ENCODE measurements around the gene CDH4.
"Not testable (repeated sequence)": the region's sequence is repeated elsewhere in the genome, so short reads cannot be mapped to it uniquely, and the experiment has no call there.

CDH4 gene

DNA sequence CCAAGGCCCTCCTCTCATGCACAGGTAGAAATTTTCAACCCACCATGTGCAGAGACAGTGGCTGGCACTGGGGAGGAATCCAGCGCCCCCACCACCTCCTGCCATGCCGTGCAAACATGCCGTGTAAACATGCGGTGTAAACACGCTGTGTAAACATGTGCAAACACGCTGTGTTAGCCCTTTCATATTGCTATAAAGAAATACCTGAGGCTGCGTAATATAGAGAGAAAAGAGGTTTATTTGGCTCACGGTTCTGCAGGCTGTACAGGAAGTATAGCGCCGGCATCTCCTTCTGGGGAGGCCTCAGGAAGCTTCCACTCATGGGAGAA is 595.3 kb downstream of the CDH4 start:
- Histone ChIP-seq H3K4me1 (ENCODE audit: control insufficient read depth, insufficient read depth, low read length) (no peaks in the 10 kb centered on the region), H3K4me3 (ENCODE audit: low read length) (no peak overlapping the region), H3K9me3 (replicated peaks; ENCODE audit: low read length) (no peaks in the 10 kb centered on the region), H3K9ac (ENCODE audit: low read depth, low read length) (no peak overlapping the region), H3K27me3 (ENCODE audit: control insufficient read depth, insufficient read depth, low read length) (no peaks in the 10 kb centered on the region), H3K4me2 (ENCODE audit: low read length) (no peak overlapping the region), H3K36me3 (ENCODE audit: insufficient read depth, low read length) (peaks cover 10% of the 10 kb centered on the region)

DNA sequence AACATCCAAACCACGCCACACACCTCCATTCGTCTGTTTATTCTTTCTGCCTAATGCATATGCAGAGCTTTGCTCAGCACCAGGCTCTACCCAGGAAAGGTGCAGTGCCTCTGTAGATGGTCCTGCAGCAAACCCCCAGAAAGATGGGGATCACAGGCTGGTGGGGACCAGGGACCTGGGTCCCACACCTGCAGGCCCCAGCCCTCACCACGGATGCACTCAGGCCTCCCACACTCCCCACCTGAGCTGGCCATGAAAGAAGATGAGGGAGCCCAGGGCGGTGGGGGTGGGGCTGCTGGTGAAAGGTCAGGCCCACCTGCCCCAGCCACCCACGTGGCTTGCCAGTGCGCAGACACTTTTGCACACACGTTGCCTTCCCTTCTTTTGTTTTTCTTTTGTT is 595.9 kb downstream of the CDH4 start:
- Histone ChIP-seq H3K4me3 (ENCODE audit: low read length) (no peak overlapping the region), H3K9ac (ENCODE audit: low read depth, low read length) (no peak overlapping the region), H3K27me3 (ENCODE audit: control insufficient read depth, insufficient read depth, low read length) (no peaks in the 10 kb centered on the region), H3K4me1 (ENCODE audit: control insufficient read depth, insufficient read depth, low read length) (no peaks in the 10 kb centered on the region), H3K36me3 (ENCODE audit: insufficient read depth, low read length) (peaks cover 10% of the 10 kb centered on the region), H3K4me2 (ENCODE audit: low read length) (no peak overlapping the region), H3K9me3 (replicated peaks; ENCODE audit: low read length) (no peaks in the 10 kb centered on the region)

DNA sequence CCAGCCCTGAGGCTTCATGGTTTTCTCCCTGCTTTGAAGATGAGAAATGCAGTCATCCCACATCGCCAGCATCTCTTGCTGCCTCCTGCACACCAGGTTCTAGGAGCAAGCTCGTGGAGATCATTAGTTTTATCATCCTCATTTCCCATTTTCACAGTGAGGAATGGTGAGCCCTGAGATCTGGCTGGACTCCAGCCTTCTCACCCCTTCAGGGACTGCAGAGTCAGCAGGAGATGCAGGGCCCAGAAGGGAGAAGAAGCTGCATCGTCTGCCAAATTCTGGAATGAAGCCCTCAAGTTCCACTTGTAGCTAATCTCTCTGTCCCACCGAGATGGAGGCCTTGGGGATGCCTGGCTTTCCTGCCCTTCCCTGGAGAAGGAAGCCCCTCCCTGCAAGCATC is 596.8 kb downstream of the CDH4 start:
- Histone ChIP-seq H3K4me3 (ENCODE audit: low read length) (no peak overlapping the region), H3K27me3 (ENCODE audit: control insufficient read depth, insufficient read depth, low read length) (no peaks in the 10 kb centered on the region), H3K4me2 (ENCODE audit: low read length) (no peak overlapping the region), H3K36me3 (ENCODE audit: insufficient read depth, low read length) (peaks cover 10% of the 10 kb centered on the region), H3K4me1 (ENCODE audit: control insufficient read depth, insufficient read depth, low read length) (no peaks in the 10 kb centered on the region), H3K9me3 (replicated peaks; ENCODE audit: low read length) (no peaks in the 10 kb centered on the region), H3K9ac (ENCODE audit: low read depth, low read length) (no peak overlapping the region)

DNA sequence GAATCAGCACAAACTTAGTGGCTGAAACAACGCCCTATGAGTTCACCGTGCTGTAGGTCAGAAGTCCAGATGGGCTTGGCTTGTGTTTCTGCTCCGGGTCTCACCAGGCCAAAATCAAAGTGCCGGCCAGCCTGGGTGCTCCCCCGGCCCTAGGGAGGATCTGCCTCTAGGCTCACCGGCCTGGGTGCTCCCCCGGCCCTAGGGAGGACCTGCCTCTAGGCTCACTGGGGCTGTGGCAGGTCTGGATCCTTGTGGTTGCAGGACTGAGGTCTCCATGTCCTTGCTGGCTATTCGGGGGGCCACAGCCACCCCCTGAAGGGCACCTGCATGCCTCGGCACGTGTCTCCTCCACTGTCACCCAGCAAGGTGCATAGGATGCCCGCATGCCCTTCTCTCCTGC is 597.3 kb downstream of the CDH4 start:
- Histone ChIP-seq H3K4me3 (ENCODE audit: low read length) (no peak overlapping the region), H3K9me3 (replicated peaks; ENCODE audit: low read length) (no peaks in the 10 kb centered on the region), H3K27me3 (ENCODE audit: control insufficient read depth, insufficient read depth, low read length) (no peaks in the 10 kb centered on the region), H3K4me2 (ENCODE audit: low read length) (no peak overlapping the region), H3K4me1 (ENCODE audit: control insufficient read depth, insufficient read depth, low read length) (no peaks in the 10 kb centered on the region), H3K36me3 (ENCODE audit: insufficient read depth, low read length) (peaks cover 10% of the 10 kb centered on the region), H3K9ac (ENCODE audit: low read depth, low read length) (no peak overlapping the region)

DNA sequence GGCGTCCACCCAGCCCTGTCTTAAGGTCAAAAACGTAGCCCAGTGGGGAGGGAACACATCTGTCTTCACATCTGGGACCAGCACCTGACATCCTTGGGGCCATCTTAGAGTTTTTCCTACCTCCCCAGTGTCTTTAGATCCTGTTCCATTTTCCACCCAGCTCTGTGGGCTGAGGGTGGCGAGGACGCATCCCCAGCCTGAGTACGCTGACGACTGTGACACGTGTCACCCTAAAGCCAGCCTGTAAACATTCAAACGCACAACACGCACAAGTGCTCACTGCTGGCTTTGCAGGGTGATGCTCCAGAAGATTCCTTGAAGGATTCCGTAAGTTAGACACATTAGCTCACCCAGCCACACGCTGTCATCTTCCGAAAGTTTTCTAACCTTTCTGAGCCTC is 597.8 kb downstream of the CDH4 start:
- Histone ChIP-seq H3K4me2 (ENCODE audit: low read length) (no peak overlapping the region), H3K27me3 (ENCODE audit: control insufficient read depth, insufficient read depth, low read length) (no peaks in the 10 kb centered on the region), H3K9me3 (replicated peaks; ENCODE audit: low read length) (no peaks in the 10 kb centered on the region), H3K4me1 (ENCODE audit: control insufficient read depth, insufficient read depth, low read length) (no peaks in the 10 kb centered on the region), H3K4me3 (ENCODE audit: low read length) (no peak overlapping the region), H3K9ac (ENCODE audit: low read depth, low read length) (no peak overlapping the region), H3K36me3 (ENCODE audit: insufficient read depth, low read length) (peaks cover 10% of the 10 kb centered on the region)

DNA sequence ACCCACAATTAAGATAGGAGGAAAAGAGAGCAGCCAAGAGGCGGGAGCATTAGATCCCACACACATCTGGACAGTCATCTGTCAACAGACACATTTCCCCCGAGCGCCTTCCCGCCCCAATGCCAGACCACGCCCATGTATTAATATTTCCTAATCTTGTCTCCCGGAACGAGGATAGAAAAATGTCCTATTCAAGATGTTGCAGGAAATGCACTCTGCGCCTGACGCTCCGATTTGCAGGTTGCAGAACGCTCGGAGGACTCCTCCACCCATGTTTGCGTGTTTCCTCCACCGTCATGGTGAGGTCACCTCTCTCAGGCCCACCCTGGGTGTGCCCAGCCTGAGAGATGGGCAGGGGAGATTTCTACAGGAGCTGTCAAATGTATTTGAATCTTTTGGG is 598.4 kb downstream of the CDH4 start:
- H3K9ac ChIP-seq (ENCODE audit: low read depth, low read length), result no peak overlapping the region
- H3K4me2 ChIP-seq (ENCODE audit: low read length), result no peak overlapping the region
- peaks cover 10% of the 10 kb centered on the region for H3K36me3 ChIP-seq (ENCODE audit: insufficient read depth, low read length)
- H3K4me1 ChIP-seq (ENCODE audit: control insufficient read depth, insufficient read depth, low read length), result no peaks in the 10 kb centered on the region
- no peaks in the 10 kb centered on the region for H3K27me3 ChIP-seq (ENCODE audit: control insufficient read depth, insufficient read depth, low read length)
- no peak overlapping the region for H3K4me3 ChIP-seq (ENCODE audit: low read length)
- H3K9me3 ChIP-seq (replicated peaks; ENCODE audit: low read length), result no peaks in the 10 kb centered on the region

DNA sequence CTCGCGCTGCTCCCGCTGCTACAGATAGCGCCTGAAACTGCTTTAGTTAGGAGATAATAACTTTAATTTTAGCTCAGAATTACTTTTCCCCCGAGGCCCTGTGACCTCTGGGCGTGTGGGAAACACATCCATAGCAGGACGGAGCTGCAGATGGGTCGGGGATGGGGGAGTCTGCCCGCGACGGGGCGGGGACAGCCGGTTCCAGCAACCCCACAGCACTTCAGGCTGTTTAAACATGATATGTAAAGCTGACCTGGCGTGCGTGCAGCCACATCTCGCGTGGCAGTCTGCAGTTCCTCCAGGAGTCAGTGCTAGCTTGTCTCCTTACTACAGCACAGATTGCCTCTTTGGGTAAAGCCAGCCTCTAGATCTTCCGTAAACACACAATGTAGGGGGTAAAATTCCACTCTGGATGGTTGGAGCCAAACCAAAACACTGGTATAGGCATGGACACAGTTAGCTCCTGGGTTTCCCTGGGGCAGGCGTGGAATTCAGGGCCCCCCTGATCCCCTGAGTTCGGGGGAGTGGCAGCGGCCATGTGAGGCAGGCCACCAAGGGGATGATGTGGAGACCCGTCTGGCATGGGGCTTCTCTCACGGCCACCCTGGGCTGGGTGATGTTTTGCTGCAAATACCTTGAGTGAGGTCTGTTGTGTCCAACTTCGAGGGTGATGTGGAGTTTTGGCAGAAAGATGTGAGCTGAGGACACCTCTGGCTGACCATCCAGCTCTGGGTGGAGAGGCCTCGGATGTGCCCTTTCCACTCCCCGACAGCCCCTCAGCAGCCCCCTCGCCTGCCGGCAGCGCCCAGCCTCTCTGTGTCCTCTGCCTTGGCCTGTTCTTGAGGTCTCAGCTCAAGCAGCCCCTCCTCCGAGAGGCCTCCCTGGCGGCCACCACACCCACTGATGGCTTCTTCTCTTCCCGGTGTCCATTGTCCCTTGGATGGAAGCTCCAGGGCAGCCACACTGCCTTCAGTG is 599.2 kb downstream of the CDH4 start:
- no peaks in the 10 kb centered on the region for H3K27me3 ChIP-seq (ENCODE audit: control insufficient read depth, insufficient read depth, low read length)
- no peaks in the 10 kb centered on the region for H3K9me3 ChIP-seq (replicated peaks; ENCODE audit: low read length)
- H3K36me3 ChIP-seq (ENCODE audit: insufficient read depth, low read length), result peaks cover 9% of the 10 kb centered on the region
- no peaks in the 10 kb centered on the region for H3K4me1 ChIP-seq (ENCODE audit: control insufficient read depth, insufficient read depth, low read length)
- H3K9ac ChIP-seq (ENCODE audit: low read depth, low read length), result no peak overlapping the region
- H3K4me2 ChIP-seq (ENCODE audit: low read length), result no peak overlapping the region
- H3K4me3 ChIP-seq (ENCODE audit: low read length), result no peak overlapping the region

DNA sequence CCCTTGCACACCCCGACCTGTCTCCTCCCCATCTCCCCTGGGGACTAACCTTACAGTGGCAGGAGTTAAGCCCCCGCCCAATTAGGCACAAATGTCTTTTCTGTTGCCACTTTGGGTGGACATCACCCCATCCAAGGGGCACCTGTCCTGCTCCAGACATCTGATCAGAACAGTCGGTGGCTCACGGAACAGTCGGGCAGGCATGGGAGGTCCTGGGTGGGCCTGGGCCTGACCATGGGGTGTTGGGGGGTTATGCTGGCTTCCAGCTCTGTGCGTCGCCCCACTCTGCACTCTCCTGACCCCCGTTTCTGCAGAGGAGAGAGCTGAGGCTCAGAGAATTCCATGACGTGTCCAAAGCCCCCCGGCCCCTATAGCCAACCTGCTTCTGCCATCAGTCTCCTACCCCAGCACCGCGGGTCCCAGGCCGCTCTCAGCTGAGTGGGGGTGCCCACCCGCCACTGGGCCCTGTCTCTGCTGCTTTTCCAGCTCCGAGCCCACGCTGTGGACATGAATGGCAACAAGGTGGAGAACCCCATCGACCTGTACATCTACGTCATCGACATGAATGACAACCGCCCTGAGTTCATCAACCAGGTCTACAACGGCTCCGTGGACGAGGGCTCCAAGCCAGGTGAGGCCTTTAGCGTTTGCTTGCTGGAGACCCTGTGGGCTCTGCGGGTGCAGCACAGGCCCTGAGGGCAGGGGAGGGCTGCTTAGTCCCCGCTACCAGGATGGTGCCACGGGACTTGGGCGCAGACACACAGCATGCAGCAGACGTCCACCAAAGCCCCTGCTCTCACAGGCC is 600.4 kb downstream of the CDH4 start:
- H3K36me3 ChIP-seq (ENCODE audit: insufficient read depth, low read length), result peaks cover 2% of the 10 kb centered on the region
- H3K4me1 ChIP-seq (ENCODE audit: control insufficient read depth, insufficient read depth, low read length), result no peaks in the 10 kb centered on the region
- no peak overlapping the region for H3K9ac ChIP-seq (ENCODE audit: low read depth, low read length)
- H3K27me3 ChIP-seq (ENCODE audit: control insufficient read depth, insufficient read depth, low read length), result no peaks in the 10 kb centered on the region
- H3K4me2 ChIP-seq (ENCODE audit: low read length), result no peak overlapping the region
- H3K4me3 ChIP-seq (ENCODE audit: low read length), result no peak overlapping the region
- no peaks in the 10 kb centered on the region for H3K9me3 ChIP-seq (replicated peaks; ENCODE audit: low read length)

DNA sequence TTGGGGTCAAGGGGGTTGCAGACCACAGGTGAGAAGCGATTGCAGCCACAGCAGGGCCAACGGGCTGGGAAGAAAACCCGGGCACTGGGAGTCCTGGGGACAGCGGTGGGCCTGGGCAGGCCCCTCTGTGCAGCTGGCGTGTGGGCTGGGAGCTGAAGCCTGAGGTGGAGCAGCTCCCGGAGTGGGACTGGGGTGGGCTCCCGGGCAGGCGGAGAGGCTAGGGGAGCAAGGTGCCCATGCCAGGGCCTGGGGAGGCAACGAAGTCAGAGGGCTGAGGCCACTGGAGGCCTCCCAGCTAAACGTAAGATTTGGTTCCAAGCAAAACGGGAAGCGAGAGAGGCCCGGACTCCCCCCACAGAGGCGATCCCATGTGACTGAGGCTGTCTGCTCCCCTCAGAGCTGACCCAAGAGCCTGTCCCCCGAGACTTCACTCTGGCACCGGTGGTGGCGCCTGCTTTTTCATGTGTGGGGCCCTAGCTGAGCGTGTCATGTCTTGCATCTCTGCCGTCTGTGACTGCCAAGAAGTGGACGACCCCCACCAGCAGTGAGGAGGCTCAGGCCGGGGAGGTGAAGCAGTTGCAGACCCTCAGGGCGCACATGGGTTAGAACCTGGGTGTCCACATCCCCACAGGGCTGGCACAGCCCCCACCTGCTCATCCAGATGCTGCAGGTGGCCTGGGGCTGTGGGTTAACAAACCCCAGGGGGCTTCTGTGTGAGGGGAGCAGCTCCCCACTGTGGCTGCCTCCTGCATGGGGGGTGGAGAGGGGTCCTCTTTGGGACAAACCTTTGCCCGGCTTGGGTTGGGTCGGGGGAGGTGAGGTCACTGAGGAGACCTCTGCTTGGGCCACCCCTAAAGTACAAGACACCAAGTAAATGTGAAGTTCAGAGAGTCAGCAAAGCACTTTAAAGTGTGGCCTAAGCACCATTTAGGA is 601.3 kb downstream of the CDH4 start:
- H3K4me3 ChIP-seq (ENCODE audit: low read length), result no peak overlapping the region
- H3K36me3 ChIP-seq (ENCODE audit: insufficient read depth, low read length), result no peaks in the 10 kb centered on the region
- H3K4me1 ChIP-seq (ENCODE audit: control insufficient read depth, insufficient read depth, low read length), result no peaks in the 10 kb centered on the region
- no peak overlapping the region for H3K9ac ChIP-seq (ENCODE audit: low read depth, low read length)
- no peaks in the 10 kb centered on the region for H3K9me3 ChIP-seq (replicated peaks; ENCODE audit: low read length)
- H3K4me2 ChIP-seq (ENCODE audit: low read length), result no peak overlapping the region
- H3K27me3 ChIP-seq (ENCODE audit: control insufficient read depth, insufficient read depth, low read length), result no peaks in the 10 kb centered on the region

DNA sequence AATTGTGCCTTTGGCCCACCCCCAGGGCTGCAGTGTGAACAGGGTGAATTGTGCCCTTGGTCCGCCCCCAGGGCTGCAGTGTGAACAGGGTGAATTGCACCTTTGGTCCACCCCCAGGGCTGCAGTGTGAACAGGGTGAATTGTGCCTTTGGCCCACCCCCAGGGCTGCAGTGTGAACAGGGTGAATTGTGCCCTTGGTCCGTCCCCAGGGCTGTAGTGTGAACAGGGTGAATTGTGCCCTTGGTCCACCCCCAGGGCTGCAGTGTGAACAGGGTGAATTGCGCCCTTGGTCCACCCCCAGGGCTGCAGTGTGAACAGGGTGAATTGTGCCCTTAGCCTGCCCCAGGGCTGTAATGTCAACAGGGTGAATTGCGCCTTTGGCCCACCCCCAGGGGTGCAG is 602.5 kb downstream of the CDH4 start:
- not testable (repeated sequence) for H3K4me1 ChIP-seq (ENCODE audit: control insufficient read depth, insufficient read depth, low read length); H3K27me3 ChIP-seq (ENCODE audit: control insufficient read depth, insufficient read depth, low read length); H3K9ac ChIP-seq (ENCODE audit: low read depth, low read length); H3K9me3 ChIP-seq (replicated peaks; ENCODE audit: low read length); H3K4me2 ChIP-seq (ENCODE audit: low read length); H3K36me3 ChIP-seq (ENCODE audit: insufficient read depth, low read length); H3K4me3 ChIP-seq (ENCODE audit: low read length)

DNA sequence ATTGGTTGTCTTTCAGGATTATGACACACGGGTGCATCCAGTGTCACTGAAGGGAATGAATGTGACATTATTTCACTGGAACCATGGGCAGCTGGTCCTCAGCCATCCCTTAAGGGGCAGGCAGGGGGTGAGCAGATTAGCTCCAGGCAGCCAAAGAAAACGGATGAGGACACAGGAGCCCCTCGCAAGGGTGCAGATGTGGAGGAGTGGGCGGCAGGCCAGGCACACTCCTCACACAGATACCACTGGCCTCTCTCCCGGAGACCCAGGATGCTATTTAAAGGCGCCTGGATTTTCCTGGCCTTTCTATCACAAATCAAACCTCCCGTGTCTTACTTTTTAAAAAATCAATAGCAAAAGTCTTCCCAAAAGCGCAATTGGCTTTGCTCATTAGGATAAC is 603.2 kb downstream of the CDH4 start:
- no peaks in the 10 kb centered on the region for H3K36me3 ChIP-seq (ENCODE audit: insufficient read depth, low read length)
- H3K9me3 ChIP-seq (replicated peaks; ENCODE audit: low read length), result no peaks in the 10 kb centered on the region
- no peaks in the 10 kb centered on the region for H3K4me1 ChIP-seq (ENCODE audit: control insufficient read depth, insufficient read depth, low read length)
- H3K9ac ChIP-seq (ENCODE audit: low read depth, low read length), result no peak overlapping the region
- H3K4me2 ChIP-seq (ENCODE audit: low read length), result no peak overlapping the region
- H3K27me3 ChIP-seq (ENCODE audit: control insufficient read depth, insufficient read depth, low read length), result no peaks in the 10 kb centered on the region
- H3K4me3 ChIP-seq (ENCODE audit: low read length), result no peak overlapping the region
